Nephron (organoid): ENCODE data around the gene MICALL1.

Source experiments
- H3K27ac Mint-ChIP-seq, 3 experiments: 2 replicates each; pipeline ENCODE4 v1.8.0; 2020; ENCODE audit warnings: mixed read lengths in 3 of 3, mild to moderate bottlenecking in 2 of 3, moderate library complexity in 1 of 3
- H3K27me3 Mint-ChIP-seq: 2 replicates; pipeline ENCODE4 v1.8.0; 2021; ENCODE audit warnings: low read depth, mild to moderate bottlenecking, moderate library complexity, mixed read lengths
- H3K36me3 Mint-ChIP-seq: 2 replicates; pipeline ENCODE4 v1.8.0; 2020; ENCODE audit warnings: low read depth, mixed read lengths
- H3K4me1 Mint-ChIP-seq: 2 replicates; pipeline ENCODE4 v1.8.0; 2020; ENCODE audit warnings: mixed read lengths
- H3K4me3 Mint-ChIP-seq, 3 experiments: 2 replicates each; pipeline ENCODE4 v1.8.0; 2020; ENCODE audit warnings: mild to moderate bottlenecking in 3 of 3, mixed read lengths in 3 of 3, moderate library complexity in 2 of 3
- H3K9me3 Mint-ChIP-seq: 2 replicates; pipeline ENCODE4 v1.8.0; 2020; ENCODE audit warnings: mixed read lengths
- CTCF ChIP-seq, 3 experiments: fragments of 200-600 bp; sonication (generic); IDR thresholded peaks; one replicate each; pipeline ENCODE4 v1.5.0; 2021; ENCODE audit warnings: antibody characterized with exemption in 3 of 3; ENCODE audit not compliant: unreplicated experiment in 3 of 3

The MICALL1 gene

GRCh38 chr22:37985751-37986281 is 79.7 kb downstream of the MICALL1 start:
- TF ChIP-seq CTCF (IDR thresholded peaks at IDR 0.05; ENCODE audit: unreplicated experiment in 3 of 3) = no peak
- H3K27me3 Mint-ChIP-seq = peaks cover 37% of the 10 kb centered on the region
- no peaks in the 10 kb centered on the region for H3K4me1 Mint-ChIP-seq
- H3K4me3 Mint-ChIP-seq = no peak overlapping the region
- no peaks in the 10 kb centered on the region for H3K36me3 Mint-ChIP-seq
- no peaks in the 10 kb centered on the region for H3K9me3 Mint-ChIP-seq
- H3K27ac Mint-ChIP-seq = no peak overlapping the region

GRCh38 chr22:37986371-37986770 is 80.3 kb downstream of the MICALL1 start:
- TF ChIP-seq CTCF (IDR thresholded peaks at IDR 0.05; ENCODE audit: unreplicated experiment in 3 of 3) = no peak
- Mint-ChIP-seq H3K27me3 (peaks cover 31% of the 10 kb centered on the region), H3K27ac (no peak overlapping the region), H3K4me3 (no peak overlapping the region), H3K9me3 (no peaks in the 10 kb centered on the region), H3K4me1 (no peaks in the 10 kb centered on the region), H3K36me3 (no peaks in the 10 kb centered on the region)

- no peaks in the 10 kb centered on the region for H3K36me3 Mint-ChIP-seq
- no peaks in the 10 kb centered on the region for H3K9me3 Mint-ChIP-seq
- H3K4me3 Mint-ChIP-seq = no peak overlapping the region
- H3K27me3 Mint-ChIP-seq = peaks cover 4% of the 10 kb centered on the region
- no peaks in the 10 kb centered on the region for H3K4me1 Mint-ChIP-seq
- H3K27ac Mint-ChIP-seq = no peak overlapping the region
- no peak for TF ChIP-seq CTCF (IDR thresholded peaks at IDR 0.05; ENCODE audit: unreplicated experiment in 3 of 3)
Measured at GRCh38 chr22:37989146-37990045, 83.3 kb downstream of the MICALL1 start.

- H3K27me3 Mint-ChIP-seq = peaks cover 3% of the 10 kb centered on the region
- TF ChIP-seq CTCF (IDR thresholded peaks at IDR 0.05; ENCODE audit: unreplicated experiment in 3 of 3) = no peak
Measured at GRCh38 chr22:37990301-37990700, 84.2 kb downstream of the MICALL1 start.

GRCh38 chr22:37990862-37991261 is 84.8 kb downstream of the MICALL1 start:
- Mint-ChIP-seq H3K9me3 (no peaks in the 10 kb centered on the region), H3K36me3 (no peaks in the 10 kb centered on the region), H3K4me1 (no peaks in the 10 kb centered on the region), H3K4me3 (no peak overlapping the region), H3K27me3 (no peaks in the 10 kb centered on the region), H3K27ac (no peak overlapping the region)
- TF ChIP-seq CTCF (IDR thresholded peaks at IDR 0.05; ENCODE audit: unreplicated experiment in 3 of 3) = no peak

More at GRCh38 chr22:37990301-37990700, 84.2 kb downstream of the MICALL1 start:
- no peaks in the 10 kb centered on the region for H3K4me1 Mint-ChIP-seq
- H3K4me3 Mint-ChIP-seq = no peak overlapping the region
- no peaks in the 10 kb centered on the region for H3K9me3 Mint-ChIP-seq
- H3K27ac Mint-ChIP-seq = no peak overlapping the region
- H3K36me3 Mint-ChIP-seq = no peaks in the 10 kb centered on the region
